ACHN (cell line): Measurements from ENCODE around the gene PDE9A.

Source experiments
- DNase-seq: peaks from one replicate; pipeline ENCODE4 v3.0.0-alpha.2; 2015
- in situ Hi-C: cut with HindIII; loops from 2 replicates; pipeline ENCODE4 v1.10.0; 2017; ENCODE audit warnings: low sequenced_read_pairs, low pct_ligation_motif_present, low pct_unique_long_range_greater_than_20kb

Gene PDE9A

DNA sequence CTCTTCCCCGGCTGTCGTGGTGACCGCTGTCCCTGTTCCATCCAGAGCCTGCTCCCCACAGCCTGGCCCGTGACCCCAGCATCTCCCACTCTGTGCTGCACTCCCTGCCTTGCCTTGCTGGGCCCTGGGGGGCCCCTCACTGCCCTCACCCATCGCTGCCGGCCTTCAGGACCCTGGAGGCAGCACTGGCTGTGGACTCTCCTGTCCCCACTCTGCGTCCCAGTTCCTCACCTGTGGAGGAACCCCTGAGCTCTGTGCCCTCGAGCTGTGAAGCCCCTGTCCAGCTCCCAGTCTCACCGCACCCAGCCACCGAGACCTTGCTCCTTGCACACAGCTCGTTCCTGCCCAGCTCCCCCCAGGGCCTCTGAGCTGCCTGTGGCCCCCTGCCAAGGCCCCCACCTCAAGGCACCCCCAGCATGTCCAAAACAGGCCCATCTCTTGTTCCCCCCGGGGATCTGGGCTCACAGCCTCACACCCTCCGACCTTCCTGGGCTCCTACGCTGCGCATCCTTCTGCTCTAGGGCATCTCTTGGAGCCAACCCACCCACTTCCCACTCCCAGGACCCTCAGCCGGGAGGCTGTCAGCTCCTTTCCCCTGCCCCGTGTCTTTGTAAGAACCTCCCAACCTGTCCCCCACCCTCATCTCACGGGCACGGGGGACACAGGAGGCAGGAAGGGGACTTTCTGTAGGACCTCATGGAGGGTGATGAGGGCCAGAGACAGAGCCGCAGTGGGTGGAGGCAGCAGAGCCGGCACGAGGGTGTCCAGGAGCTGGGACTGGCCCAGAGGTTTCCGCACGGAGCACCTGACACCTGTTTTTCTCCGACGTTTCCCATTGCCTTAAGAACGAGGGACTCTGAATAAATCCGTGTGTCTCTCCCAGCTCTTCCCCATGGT is 116.6 kb downstream of the PDE9A start:
- in situ Hi-C loops = no loop called here
- no peak for DNase-seq

- no peak for DNase-seq
- in situ Hi-C loops = no loop called here
Observed at GRCh38 chr21:42770717-42771502, 117.5 kb downstream of the PDE9A start.

DNA sequence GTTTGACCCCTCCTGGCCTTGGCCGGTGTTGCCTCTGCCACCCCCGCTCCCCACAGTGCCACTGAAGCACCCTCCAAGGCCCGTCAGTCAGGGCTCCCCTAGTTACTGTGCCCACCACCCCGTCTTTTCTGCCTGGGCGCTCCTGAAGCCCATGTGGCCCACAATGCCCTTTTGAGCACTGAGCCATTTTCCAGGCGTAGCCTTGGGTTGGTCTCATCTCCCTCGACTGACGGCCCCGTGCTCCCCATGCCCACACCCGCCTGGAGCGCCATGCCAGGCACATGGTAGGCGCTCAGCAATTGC is 118.0 kb downstream of the PDE9A start:
- no peak for DNase-seq
- in situ Hi-C loops = no loop called here

DNA sequence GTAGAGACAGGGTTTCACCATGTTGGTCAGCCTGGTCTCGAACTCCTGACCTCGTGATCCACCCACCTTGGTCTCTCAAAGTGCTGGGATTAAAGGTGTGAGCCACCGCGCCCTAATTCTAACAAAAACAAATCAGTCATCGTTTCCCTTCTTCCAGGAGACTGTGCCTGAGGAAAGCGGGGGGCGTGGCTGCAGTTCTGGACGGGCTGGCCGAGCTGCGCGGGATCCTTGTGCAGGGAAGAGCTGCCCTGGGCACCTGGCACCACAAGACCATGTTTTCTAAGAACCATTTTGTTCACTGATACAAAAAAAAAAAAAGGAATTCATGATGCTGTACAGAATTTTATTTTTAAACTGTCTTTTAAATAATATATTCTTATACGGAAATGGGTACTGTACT is 121.7 kb downstream of the PDE9A start:
- in situ Hi-C loops = no loop called here
- DNase-seq = no peak

- DNase-seq = no peak
- in situ Hi-C loops = no loop called here
Observed at GRCh38 chr21:42775891-42776290, 122.5 kb downstream of the PDE9A start.

- DNase-seq = no peak
- in situ Hi-C loops = no loop called here
Observed at GRCh38 chr21:42777064-42777756, 123.8 kb downstream of the PDE9A start.

DNA sequence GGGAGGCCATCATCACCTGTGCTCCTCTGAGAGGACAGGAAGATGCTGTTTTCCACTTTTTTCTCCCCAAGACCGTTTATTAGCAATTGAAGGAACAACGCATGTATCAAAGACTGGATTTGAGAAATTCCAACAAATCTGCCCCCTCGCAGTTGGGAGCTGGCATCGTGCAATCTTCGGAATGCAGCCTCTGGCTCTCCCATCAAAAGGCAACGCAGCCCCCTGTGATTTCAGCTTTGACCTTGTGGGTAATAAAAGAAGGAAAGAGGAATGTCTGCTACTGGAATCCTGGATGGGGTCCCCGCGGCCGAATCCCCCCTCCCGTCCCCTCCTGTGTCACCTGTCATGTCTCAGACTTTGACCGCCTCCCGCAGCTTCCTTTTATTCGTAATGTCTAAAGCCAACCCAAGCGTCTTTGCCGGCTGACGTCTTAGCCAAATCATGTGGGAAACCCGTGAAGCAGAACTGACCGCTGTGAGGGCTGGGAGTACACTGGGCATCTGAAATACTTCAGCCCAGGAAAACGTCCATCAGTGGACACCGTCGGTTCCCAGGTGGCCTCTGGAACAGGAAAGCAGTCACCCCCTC is 124.4 kb downstream of the PDE9A start:
- in situ Hi-C loops = no loop called here
- DNase-seq = peak; percentile 73

- no peak for DNase-seq
- in situ Hi-C loops = no loop called here
Observed at GRCh38 chr21:42779431-42779861, 126.0 kb downstream of the PDE9A start.

- in situ Hi-C loops = no loop called here
- DNase-seq = no peak
Observed at GRCh38 chr21:42780617-42781016, 127.2 kb downstream of the PDE9A start.

GRCh38 chr21:42781150-42781970 is 127.9 kb downstream of the PDE9A start:
- in situ Hi-C loops = no loop called here
- peak; percentile 1 for DNase-seq

GRCh38 chr21:42781971-42782722 is 128.7 kb downstream of the PDE9A start:
- in situ Hi-C loops = no loop called here
- DNase-seq = no peak

DNA sequence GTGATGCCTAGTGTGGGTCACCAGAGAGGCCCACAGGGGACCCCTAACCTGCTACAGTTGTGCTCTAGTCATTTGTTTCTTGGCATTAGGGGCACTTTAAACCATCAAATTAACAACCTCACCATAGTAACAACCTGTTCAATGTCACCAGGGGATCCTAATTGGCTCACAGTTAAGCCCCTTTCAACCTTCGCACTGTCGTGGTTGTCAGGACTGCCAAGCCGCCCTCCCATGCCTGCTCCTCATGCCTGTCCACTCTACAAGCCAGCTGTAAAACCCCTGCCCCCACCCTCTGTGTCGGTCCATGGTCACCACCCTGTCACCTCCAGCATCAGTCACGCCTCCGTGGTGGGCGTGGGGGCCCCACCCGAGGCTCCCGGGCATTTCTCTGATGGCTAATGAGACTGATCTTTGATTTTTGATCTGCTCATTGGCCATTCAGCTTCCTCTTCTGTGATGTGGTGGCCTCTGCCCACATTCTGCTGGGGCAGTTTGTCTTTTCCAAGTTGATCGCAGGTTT is 129.4 kb downstream of the PDE9A start:
- DNase-seq = no peak
- in situ Hi-C loops = no loop called here

DNA sequence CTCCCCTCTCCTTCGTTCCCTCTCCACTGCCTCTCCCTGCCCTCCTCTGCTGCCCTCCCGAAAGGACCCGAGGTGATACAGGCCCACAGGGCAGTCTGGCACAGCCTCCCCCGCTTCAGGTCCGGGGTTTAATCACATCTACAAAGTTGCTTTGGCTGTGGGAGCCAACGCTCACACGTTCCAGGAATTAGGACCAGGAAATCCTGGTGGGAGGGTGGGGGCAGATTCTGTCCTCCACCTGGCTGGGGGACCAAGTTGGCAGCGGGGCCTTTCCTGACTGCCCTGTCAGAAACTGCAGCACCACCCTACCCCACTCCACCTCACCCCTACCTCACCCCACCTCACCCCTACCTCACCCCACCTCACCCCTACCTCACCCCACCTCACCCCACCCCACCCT is 130.9 kb downstream of the PDE9A start:
- no peak for DNase-seq
- in situ Hi-C loops = no loop called here

- no peak for DNase-seq
- in situ Hi-C loops = no loop called here
Observed at GRCh38 chr21:42784896-42785451, 131.6 kb downstream of the PDE9A start.

DNA sequence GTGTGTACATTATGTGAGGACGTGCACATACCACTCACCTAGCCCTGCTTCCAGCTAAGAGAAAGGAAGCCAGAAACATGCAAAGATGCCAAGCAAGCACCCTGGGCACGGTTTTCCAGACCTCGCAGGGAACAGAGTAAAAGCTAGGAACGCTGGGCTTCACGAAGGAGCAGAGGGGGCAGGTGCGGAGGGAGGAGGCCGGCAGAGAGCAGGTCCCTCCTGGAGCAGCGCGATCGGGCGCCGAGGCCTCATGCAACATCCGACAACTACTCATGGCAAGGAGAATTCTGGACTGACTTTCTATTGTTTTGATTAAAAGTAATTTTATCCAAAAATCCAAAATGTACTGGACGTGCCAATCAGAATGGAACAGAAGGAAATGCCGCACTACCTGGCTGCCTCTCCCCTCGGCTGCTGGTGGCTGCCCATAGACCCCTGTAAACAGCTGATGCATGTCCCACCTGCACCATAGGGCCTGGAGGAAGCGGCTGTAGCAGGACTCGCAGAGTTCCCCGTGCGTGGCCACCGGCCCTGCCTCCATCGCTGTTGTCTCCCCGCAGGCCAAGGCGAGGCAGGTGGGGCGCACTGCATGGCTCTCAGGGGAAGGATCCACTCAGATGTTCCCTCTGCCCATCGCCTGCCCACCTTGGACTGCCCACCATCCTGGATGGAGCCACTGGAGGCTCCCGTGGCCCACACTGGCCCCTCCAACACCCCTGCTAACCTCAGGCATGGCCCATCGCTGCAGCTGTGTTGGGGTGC is 132.4 kb downstream of the PDE9A start:
- in situ Hi-C loops = no loop called here
- no peak for DNase-seq

- in situ Hi-C loops = no loop called here
- no peak for DNase-seq
Observed at GRCh38 chr21:42786884-42787283, 133.5 kb downstream of the PDE9A start.
